Fibroblast of lung (primary cell): ENCODE data around the gene PPP1R1C. TPM values are rescaled to one million over a fixed set of nuclear protein-coding genes. Genes with fewer than 3 reads are reported as not detected.

Experiments used
- DNase-seq, 2 donors: peaks; one replicate each; pipeline versions ENCODE4 v3.0.0 to v3.0.0-alpha.2; 2010; ENCODE audit warnings: low read depth in 2 of 2
- H2AFZ ChIP-seq: 2 replicates; pipeline ENCODE4 v1.5.1; 2012; ENCODE audit warnings: low read length, control low read depth, inconsistent platforms
- H3K27ac ChIP-seq: 2 replicates; pipeline ENCODE4 v1.5.1; 2011; ENCODE audit warnings: low read length, control low read depth; ENCODE audit not compliant: insufficient read depth
- H3K27me3 ChIP-seq: 2 replicates; pipeline ENCODE4 v1.5.1; 2011; ENCODE audit warnings: mild to moderate bottlenecking, low read length; ENCODE audit not compliant: control insufficient read depth, insufficient read depth
- H3K36me3 ChIP-seq: 2 replicates; pipeline ENCODE4 v1.5.1; 2011; ENCODE audit warnings: low read length; ENCODE audit not compliant: control insufficient read depth, insufficient read depth
- H3K4me1 ChIP-seq: 2 replicates; pipeline ENCODE4 v1.5.1; 2011; ENCODE audit warnings: low read length; ENCODE audit not compliant: control insufficient read depth, insufficient read depth; ENCODE audit errors: extremely low read depth
- H3K4me2 ChIP-seq: 2 replicates; pipeline ENCODE4 v1.5.1; 2011; ENCODE audit warnings: low read length, control low read depth; ENCODE audit not compliant: insufficient read depth; ENCODE audit errors: extremely low read depth
- H3K4me3 ChIP-seq, 4 experiments: fragments of 200-600 bp in 1 of 4; sonication (generic) in 1 of 4; replicated peaks in 1 of 4; 2 replicates each; pipeline ENCODE4 v1.5.1; 2011 to 2016; ENCODE audit warnings: low read length in 4 of 4, low read depth in 3 of 4, mild to moderate bottlenecking in 3 of 4, control low read depth in 2 of 4, inconsistent platforms in 1 of 4, mixed read lengths in 1 of 4; ENCODE audit not compliant: insufficient read depth in 1 of 4; ENCODE audit errors: control extremely low read depth in 1 of 4
- H3K79me2 ChIP-seq: 2 replicates; pipeline ENCODE4 v1.5.1; 2012; ENCODE audit warnings: mild to moderate bottlenecking, low read length, inconsistent platforms; ENCODE audit not compliant: control insufficient read depth, insufficient read depth
- H3K9ac ChIP-seq: 2 replicates; pipeline ENCODE4 v1.5.1; 2011; ENCODE audit warnings: mild to moderate bottlenecking, low read length, control low read depth; ENCODE audit not compliant: insufficient read depth
- H3K9me3 ChIP-seq: 2 replicates; pipeline ENCODE4 v1.5.1; 2012; ENCODE audit warnings: low read depth, low read length; ENCODE audit not compliant: control insufficient read depth, insufficient read depth
- H4K20me1 ChIP-seq: 2 replicates; pipeline ENCODE4 v1.5.1; 2011; ENCODE audit warnings: low read length; ENCODE audit not compliant: control insufficient read depth, insufficient read depth; ENCODE audit errors: extremely low read depth
- EZH2 ChIP-seq: IDR thresholded peaks from 2 replicates; pipeline ENCODE4 v1.5.1; 2012; ENCODE audit warnings: low read length, control low read depth, mild to moderate bottlenecking; ENCODE audit errors: missing control alignments
- polyA plus RNA-seq, 2 donors: library from polyadenylated mRNA; depleted of rRNA in 1 of 2; stranded (reverse) in 1 of 2; unstranded in 1 of 2; fragments of >200 nt; gene quantifications; 2 replicates each; pipeline ENCODE4 v1.2.1, GENCODE V29; 2011 to 2012; ENCODE audit warnings: missing spikeins in 1 of 2
- total RNA-seq: library from RNA; depleted of rRNA; stranded (reverse); fragments of >200 nt; gene quantifications from 2 replicates; pipeline ENCODE4 v1.2.1, GENCODE V29; 2014
- TF ChIP-seq, protein P1 (sequence below), 2 donors: IDR thresholded peaks in 1 of 2; conservative IDR thresholded peaks in 1 of 2; 1 replicate in 1 of 2; 2 replicates in 1 of 2; pipeline ENCODE4 v1.5.1; 2011 to 2012; ENCODE audit warnings: low read length in 2 of 2, control low read depth in 1 of 2, inconsistent platforms in 1 of 2, low read depth in 1 of 2, mild to moderate bottlenecking in 1 of 2

Gene PPP1R1C
- total and polyA plus RNA-seq, 2 donors (not counting 1 experiment from before 2014, with no cell fraction given): 0.50 to 0.57 TPM

DNA sequence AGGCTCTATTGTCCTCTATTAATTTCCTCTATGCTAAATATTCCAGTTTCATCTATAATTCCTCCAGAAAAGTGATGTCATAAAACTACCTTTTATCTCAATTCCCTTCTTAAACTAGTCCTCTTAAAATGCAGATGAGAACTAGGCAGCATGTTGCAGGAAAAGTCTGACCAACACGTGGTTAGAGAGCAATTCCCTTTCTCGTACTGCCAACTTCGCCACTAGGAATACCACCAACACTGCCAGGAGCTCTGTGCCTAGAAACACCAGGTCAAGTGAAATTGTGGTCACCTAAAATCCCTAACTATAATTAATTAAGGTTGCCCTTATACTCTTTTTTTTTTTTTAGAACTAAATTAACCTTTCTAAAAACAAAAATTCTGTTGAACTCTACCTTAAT lies 127.7 kb downstream of the PPP1R1C start:
- no peaks in the 10 kb centered on the region for H3K9me3 ChIP-seq
- H3K27ac ChIP-seq: no peak overlapping the region
- no peak overlapping the region for H2AFZ ChIP-seq
- H3K9ac ChIP-seq: no peak overlapping the region
- no peak for DNase-seq
- H3K79me2 ChIP-seq: no peaks in the 10 kb centered on the region
- no peaks in the 10 kb centered on the region for H3K27me3 ChIP-seq
- no peaks in the 10 kb centered on the region for H4K20me1 ChIP-seq
- H3K4me3 ChIP-seq: no peak overlapping the region
- H3K36me3 ChIP-seq: no peaks in the 10 kb centered on the region
- TF ChIP-seq, protein P1, sequence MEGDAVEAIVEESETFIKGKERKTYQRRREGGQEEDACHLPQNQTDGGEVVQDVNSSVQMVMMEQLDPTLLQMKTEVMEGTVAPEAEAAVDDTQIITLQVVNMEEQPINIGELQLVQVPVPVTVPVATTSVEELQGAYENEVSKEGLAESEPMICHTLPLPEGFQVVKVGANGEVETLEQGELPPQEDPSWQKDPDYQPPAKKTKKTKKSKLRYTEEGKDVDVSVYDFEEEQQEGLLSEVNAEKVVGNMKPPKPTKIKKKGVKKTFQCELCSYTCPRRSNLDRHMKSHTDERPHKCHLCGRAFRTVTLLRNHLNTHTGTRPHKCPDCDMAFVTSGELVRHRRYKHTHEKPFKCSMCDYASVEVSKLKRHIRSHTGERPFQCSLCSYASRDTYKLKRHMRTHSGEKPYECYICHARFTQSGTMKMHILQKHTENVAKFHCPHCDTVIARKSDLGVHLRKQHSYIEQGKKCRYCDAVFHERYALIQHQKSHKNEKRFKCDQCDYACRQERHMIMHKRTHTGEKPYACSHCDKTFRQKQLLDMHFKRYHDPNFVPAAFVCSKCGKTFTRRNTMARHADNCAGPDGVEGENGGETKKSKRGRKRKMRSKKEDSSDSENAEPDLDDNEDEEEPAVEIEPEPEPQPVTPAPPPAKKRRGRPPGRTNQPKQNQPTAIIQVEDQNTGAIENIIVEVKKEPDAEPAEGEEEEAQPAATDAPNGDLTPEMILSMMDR (conservative IDR thresholded peaks at IDR 0.05 in 1 of 2, IDR thresholded peaks at IDR 0.05 in 1 of 2; ENCODE audit: low read depth in 1 of 2, low read length in 2 of 2): no peak
- no peak for TF ChIP-seq EZH2
- no peaks in the 10 kb centered on the region for H3K4me1 ChIP-seq
- H3K4me2 ChIP-seq: no peak overlapping the region

DNA sequence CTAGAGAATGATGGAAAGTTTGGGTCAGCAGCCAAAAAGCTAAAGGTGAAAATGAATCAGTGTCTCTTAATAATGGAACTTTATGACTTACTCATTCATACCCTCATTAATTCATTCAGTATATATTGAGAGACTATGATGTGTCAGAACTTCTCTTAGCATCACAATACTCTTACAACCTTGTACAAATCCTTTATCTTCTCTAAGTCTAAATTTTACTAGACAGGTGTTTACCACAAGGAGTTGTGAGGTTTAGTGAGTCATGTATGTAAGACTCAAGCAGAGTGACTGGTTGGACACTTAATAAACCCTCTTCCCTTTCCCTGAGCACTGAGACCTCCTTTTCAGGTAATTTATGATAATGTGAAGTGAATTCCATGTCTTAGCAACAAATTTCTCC lies 129.6 kb downstream of the PPP1R1C start:
- Histone ChIP-seq H4K20me1 (no peaks in the 10 kb centered on the region), H3K4me2 (no peak overlapping the region), H3K36me3 (no peaks in the 10 kb centered on the region), H3K9ac (no peak overlapping the region), H3K27me3 (no peaks in the 10 kb centered on the region), H2AFZ (no peak overlapping the region), H3K4me1 (no peaks in the 10 kb centered on the region), H3K79me2 (no peaks in the 10 kb centered on the region), H3K27ac (no peak overlapping the region), H3K4me3 (no peak overlapping the region), H3K9me3 (no peaks in the 10 kb centered on the region)
- no peak for DNase-seq
- TF ChIP-seq EZH2: no peak
- TF ChIP-seq, protein P1 (conservative IDR thresholded peaks at IDR 0.05 in 1 of 2, IDR thresholded peaks at IDR 0.05 in 1 of 2; ENCODE audit: low read depth in 1 of 2, low read length in 2 of 2): no peak

DNA sequence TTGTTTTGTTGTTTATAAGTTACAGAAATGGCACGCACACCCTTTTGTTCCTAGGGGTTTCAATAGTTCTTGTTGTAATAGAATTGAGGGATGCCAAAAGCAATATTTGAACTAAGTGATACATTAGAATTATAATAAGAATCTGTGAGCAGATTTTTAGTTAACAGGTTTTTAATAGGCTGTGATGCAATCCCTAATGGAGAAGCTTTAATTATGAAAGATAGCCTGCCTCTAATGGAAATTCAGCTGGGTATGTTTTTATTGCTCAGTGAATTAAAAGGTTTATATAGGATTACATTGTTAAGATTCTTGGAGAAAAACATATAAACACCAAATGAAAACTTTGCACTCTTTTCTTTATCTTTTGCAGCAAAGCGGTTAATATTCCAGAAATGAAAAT lies 131.1 kb downstream of the PPP1R1C start:
- Histone ChIP-seq H4K20me1 (no peaks in the 10 kb centered on the region), H3K9ac (no peak overlapping the region), H3K4me3 (no peak overlapping the region), H3K79me2 (no peaks in the 10 kb centered on the region), H3K27me3 (no peaks in the 10 kb centered on the region), H3K4me2 (no peak overlapping the region), H3K4me1 (no peaks in the 10 kb centered on the region), H3K9me3 (no peaks in the 10 kb centered on the region), H3K36me3 (no peaks in the 10 kb centered on the region), H3K27ac (no peak overlapping the region), H2AFZ (no peak overlapping the region)
- TF ChIP-seq EZH2: no peak
- TF ChIP-seq, protein P1 (conservative IDR thresholded peaks at IDR 0.05 in 1 of 2, IDR thresholded peaks at IDR 0.05 in 1 of 2; ENCODE audit: low read depth in 1 of 2, low read length in 2 of 2): no peak
- no peak for DNase-seq
